HepG2 (cell line): ENCODE results near the gene ASCC2.

Source experiments
- BRD4 ChIP-seq: sonication (generic); formaldehyde crosslinking; IDR thresholded peaks from 2 replicates; pipeline ENCODE4 v1.4.0; 2020; ENCODE audit warnings: missing genetic modification reagents
- CEBPB ChIP-seq: IDR thresholded peaks from 2 replicates; pipeline ENCODE4 v1.6.1; 2011; ENCODE audit warnings: low read depth, low read length, improper control_type of control experiment, borderline replicate concordance
- DNMT1 ChIP-seq: sonication (generic); formaldehyde crosslinking; IDR thresholded peaks from 2 replicates; pipeline ENCODE4 v1.5.1; 2020; ENCODE audit warnings: mild to moderate bottlenecking, missing genetic modification reagents
- NFIC ChIP-seq: IDR thresholded peaks from 2 replicates; pipeline ENCODE4 v1.6.1; 2012; ENCODE audit warnings: mild to moderate bottlenecking, low read length, inconsistent platforms
- POLR2A ChIP-seq, 2 experiments: IDR thresholded peaks; 2 replicates each; pipeline ENCODE4 v1.6.1; 2011; ENCODE audit warnings: low read depth in 2 of 2, low read length in 2 of 2, mild to moderate bottlenecking in 1 of 2, moderate library complexity in 1 of 2; ENCODE audit not compliant: insufficient read depth in 1 of 2
- SMC3 ChIP-seq: IDR thresholded peaks from 2 replicates; pipeline ENCODE4 v1.6.1; 2011; ENCODE audit warnings: low read length, improper control_type of control experiment
- STAT5B ChIP-seq: sonication (generic); formaldehyde crosslinking; IDR thresholded peaks from 2 replicates; pipeline ENCODE4 v1.4.0; 2020; ENCODE audit warnings: missing genetic modification reagents
- ZNF547 ChIP-seq: sonication (generic); formaldehyde crosslinking; IDR thresholded peaks from 2 replicates; pipeline ENCODE4 v1.5.1; 2020; ENCODE audit warnings: mild to moderate bottlenecking, missing genetic modification reagents
- ZNF619 ChIP-seq: sonication (generic); formaldehyde crosslinking; IDR thresholded peaks from 2 replicates; pipeline ENCODE4 v1.4.0; 2020; ENCODE audit warnings: mild to moderate bottlenecking, missing genetic modification reagents
- TF ChIP-seq, protein P1 (sequence below): sonication (generic); formaldehyde crosslinking; IDR thresholded peaks from 2 replicates; pipeline ENCODE4 v1.5.0; 2020; ENCODE audit warnings: mild to moderate bottlenecking, missing genetic modification reagents, moderate library complexity
- TF ChIP-seq, protein P2 (sequence below): sonication (generic); formaldehyde crosslinking; IDR thresholded peaks from 2 replicates; pipeline ENCODE4 v1.5.0; 2020; ENCODE audit warnings: missing genetic modification reagents

GRCh38 chr22:29793396-29793795 is 44.7 kb downstream of the ASCC2 start:
- TF ChIP-seq NFIC = no peak
- TF ChIP-seq ZNF547 (CRISPR knock-in tag) = no peak
- no peak for TF ChIP-seq ZNF619 (CRISPR knock-in tag)
- TF ChIP-seq, protein P1, sequence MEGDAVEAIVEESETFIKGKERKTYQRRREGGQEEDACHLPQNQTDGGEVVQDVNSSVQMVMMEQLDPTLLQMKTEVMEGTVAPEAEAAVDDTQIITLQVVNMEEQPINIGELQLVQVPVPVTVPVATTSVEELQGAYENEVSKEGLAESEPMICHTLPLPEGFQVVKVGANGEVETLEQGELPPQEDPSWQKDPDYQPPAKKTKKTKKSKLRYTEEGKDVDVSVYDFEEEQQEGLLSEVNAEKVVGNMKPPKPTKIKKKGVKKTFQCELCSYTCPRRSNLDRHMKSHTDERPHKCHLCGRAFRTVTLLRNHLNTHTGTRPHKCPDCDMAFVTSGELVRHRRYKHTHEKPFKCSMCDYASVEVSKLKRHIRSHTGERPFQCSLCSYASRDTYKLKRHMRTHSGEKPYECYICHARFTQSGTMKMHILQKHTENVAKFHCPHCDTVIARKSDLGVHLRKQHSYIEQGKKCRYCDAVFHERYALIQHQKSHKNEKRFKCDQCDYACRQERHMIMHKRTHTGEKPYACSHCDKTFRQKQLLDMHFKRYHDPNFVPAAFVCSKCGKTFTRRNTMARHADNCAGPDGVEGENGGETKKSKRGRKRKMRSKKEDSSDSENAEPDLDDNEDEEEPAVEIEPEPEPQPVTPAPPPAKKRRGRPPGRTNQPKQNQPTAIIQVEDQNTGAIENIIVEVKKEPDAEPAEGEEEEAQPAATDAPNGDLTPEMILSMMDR (CRISPR knock-in tag) = no peak
- no peak for TF ChIP-seq BRD4 (CRISPR knock-in tag)
- TF ChIP-seq DNMT1 (CRISPR knock-in tag) = no peak
- TF ChIP-seq POLR2A (IDR thresholded peaks at IDR 0.05; ENCODE audit: insufficient read depth in 1 of 2, low read depth in 2 of 2, low read length in 2 of 2) = no peak
- no peak for TF ChIP-seq STAT5B (CRISPR knock-in tag)
- TF ChIP-seq, protein P2, sequence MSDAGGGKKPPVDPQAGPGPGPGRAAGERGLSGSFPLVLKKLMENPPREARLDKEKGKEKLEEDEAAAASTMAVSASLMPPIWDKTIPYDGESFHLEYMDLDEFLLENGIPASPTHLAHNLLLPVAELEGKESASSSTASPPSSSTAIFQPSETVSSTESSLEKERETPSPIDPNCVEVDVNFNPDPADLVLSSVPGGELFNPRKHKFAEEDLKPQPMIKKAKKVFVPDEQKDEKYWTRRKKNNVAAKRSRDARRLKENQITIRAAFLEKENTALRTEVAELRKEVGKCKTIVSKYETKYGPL (CRISPR knock-in tag) = no peak
- TF ChIP-seq SMC3 = no peak
- TF ChIP-seq CEBPB = no peak
